Caki2 (cell line): Measurements from ENCODE around the gene APLN. TPM values are rescaled to one million over a fixed set of nuclear protein-coding genes. Genes with fewer than 3 reads are reported as not detected.
A peak's percentile ranks its signal among the peaks of the same experiment; 100 is the strongest.

Experiments used
- DNase-seq: peaks from one replicate; pipeline ENCODE4 v3.0.0-alpha.2; 2015; ENCODE audit warnings: low read depth
- in situ Hi-C: cut with HindIII; loops from 2 replicates; pipeline ENCODE4 v1.10.0; 2016; ENCODE audit warnings: low sequenced_read_pairs, low pct_unique_long_range_greater_than_20kb, mixed read lengths
- total RNA-seq: library from RNA; depleted of rRNA; stranded (reverse); fragments of >200 nt; shearing (Covaris generic); gene quantifications from 2 replicates; pipeline ENCODE4 v1.2.3, GENCODE V29; 2014; ENCODE audit warnings: low replicate concordance; rRNA removed

Gene APLN
- total RNA-seq, 1 experiment from 2014 or later, result 0.07 TPM

DNA sequence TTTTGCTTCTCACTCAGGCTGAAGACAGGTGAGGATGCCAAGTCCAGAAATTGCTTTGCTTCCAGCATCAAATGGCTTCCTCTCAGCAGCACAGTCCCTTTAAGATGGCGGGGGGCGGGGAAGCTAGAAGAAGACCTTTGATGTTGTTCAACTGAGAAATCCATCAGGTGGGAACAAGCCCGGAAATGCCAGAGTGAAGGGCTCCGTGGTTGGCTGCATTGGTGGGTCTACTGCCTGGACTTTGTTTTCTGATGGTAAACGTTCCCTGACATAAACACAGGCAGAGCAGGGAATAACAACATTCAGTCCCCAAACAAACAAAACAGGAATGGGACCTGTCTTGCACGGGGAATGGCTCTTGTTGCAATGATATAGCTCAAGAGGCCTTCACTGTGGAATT is 37.3 kb downstream of the APLN start:
- in situ Hi-C loops, result no loop called here
- DNase-seq, result no peak

- DNase-seq, result no peak
- in situ Hi-C loops, result no loop called here
These were observed 40.1 kb downstream of the APLN start for GRCh38 chrX:129614481-129615255.

DNA sequence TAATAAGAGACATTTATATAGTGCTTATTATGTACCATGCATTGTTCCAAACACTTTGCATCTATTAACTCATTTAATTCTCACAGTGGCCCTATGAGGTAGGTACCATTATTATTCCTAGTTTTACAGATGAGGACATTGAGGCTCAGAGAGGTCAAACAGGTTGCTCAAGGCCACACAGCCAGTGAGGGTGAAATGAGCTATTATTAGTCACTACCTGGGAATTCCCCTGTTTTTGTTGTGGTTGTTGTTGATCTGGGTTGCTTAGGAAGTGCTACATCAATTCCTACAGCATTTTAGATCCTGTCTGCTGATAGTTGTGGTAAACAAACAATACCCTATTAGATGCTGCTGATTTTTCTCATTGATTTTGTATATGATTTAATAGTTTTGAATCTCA is 41.2 kb downstream of the APLN start:
- in situ Hi-C loops, result no loop called here
- DNase-seq, result no peak

- no peak for DNase-seq
- in situ Hi-C loops, result no loop called here
These were observed 42.4 kb downstream of the APLN start for GRCh38 chrX:129612396-129612795.

- DNase-seq, result no peak
- in situ Hi-C loops, result no loop called here
These were observed 45.4 kb downstream of the APLN start for GRCh38 chrX:129609395-129609794.

DNA sequence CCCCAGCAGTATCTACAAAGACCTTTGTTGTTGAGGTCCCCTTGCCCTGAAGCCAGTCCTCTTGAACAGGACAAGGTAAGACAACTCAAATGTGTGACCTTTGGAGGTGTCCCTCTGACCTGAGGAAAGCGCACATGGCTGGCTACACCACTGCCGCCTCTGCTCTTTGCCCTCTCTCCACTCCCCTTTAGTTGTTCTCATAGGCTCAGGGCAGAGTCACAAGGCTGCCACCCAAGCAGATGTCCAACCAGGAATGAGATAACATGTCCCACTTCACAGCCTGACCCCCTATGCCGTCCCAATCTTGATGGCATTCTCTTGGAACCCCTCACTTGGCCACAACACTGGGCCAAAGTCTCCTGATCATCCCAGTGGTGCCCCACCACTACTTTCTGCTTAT is 46.3 kb downstream of the APLN start:
- in situ Hi-C loops, result no loop called here
- DNase-seq, result no peak

- in situ Hi-C loops, result no loop called here
- peak; percentile 28 for DNase-seq
These were observed 47.8 kb downstream of the APLN start for GRCh38 chrX:129606918-129607317.

DNA sequence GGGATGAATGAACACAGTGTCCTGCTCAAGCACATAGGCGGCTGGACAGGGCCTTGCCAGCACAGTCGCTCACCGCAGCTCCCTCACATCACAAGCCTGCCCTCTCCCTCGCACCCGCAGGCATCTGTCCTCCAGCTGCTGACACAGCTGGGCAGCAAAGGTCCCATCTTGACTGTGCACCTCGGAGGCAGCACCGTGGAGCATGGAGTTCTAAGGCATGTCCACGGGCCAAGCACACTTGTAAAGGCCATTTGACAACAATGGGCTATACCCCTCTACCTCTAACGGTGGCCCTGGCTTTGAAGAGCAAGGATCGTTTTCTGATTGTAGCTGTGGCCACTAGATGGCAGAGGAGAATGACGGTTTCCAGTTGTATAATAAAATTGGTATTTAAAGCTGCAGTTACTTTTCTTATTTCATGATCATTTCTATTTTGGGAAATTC is 53.8 kb downstream of the APLN start:
- in situ Hi-C loops, result no loop called here
- peak; percentile 6 for DNase-seq

DNA sequence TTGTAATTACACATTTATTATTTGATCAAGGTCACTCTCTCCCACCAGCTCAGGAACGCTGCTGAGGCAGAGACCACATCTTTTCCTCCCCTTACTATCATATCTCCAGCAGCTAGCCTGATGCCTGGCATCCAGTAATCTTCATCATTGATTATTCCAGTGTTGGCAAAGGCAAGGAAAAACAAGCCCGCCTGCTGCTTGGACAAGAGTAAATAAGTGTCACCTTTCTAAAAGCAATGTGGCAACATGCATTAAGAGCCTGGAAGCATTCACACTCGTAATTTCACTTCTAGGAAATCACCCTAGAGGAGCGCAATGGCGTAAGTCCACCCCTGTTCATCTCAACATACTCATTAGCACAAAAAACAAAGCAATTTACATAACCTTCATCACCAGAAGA is 54.8 kb downstream of the APLN start:
- in situ Hi-C loops, result no loop called here
- DNase-seq, result no peak

DNA sequence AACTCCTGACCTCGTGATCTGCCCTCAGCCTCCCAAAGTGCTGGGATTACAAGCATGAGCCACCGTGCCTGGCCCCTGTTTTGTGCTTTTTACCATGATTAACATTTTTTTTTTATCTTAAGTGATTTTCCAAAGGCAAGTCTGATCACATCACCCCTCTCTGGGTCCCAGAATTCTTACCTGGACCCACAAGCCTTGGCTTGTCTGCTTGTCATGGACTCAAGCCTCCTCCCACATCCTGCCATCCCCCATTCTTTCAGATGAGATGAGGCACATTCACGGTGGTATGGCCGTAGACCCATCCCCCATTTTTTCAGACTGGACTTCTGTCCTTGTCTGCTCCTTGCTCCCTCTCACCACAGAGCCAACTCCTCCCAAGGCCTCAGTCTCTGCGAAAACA is 55.3 kb downstream of the APLN start:
- no peak for DNase-seq
- in situ Hi-C loops, result no loop called here

DNA sequence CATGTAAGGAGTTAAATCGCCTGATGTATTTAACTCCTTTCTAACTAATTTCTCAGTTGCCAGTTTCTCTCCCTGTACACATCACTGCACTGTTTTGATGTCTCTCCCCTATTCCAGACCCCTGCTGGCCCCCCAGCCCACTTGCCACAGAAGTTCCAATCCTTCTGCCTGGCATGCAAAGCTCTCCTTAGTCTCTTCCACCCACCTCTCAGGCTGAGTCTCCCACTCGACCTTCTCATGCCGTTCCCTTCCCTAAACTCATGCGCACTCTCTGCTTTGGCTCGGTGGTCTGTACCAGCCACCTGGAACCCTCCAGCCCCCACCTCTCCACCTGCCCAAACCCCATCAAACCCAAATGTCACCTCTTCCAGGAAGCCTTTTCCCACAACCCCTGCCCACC is 56.9 kb downstream of the APLN start:
- in situ Hi-C loops, result no loop called here
- DNase-seq, result no peak

GRCh38 chrX:129596077-129596476 is 58.7 kb downstream of the APLN start:
- in situ Hi-C loops, result no loop called here
- DNase-seq, result no peak

Other genes with a start within 250 kb of the APLN start
- 13.1 and 14.1 TPM in 2 replicates for gene SMARCA1, start 131.5 kb downstream of the APLN start, total RNA-seq
- gene OCRL, start 114.7 kb downstream of the APLN start, total RNA-seq, result 15.9 and 22.8 TPM in 2 replicates
- gene XPNPEP2, start 84.0 kb upstream of the APLN start, total RNA-seq, result not detected in 2 replicates
- gene SASH3, start 125.0 kb upstream of the APLN start, total RNA-seq, result not detected in 2 replicates
- gene ZDHHC9, start 188.9 kb upstream of the APLN start, total RNA-seq, result 13.1 and 16.0 TPM in 2 replicates